GM12875 (cell line): ENCODE data around the gene TMEM179.

ENCODE experiments used
- H3K4me3 ChIP-seq: one replicate; pipeline ENCODE4 v1.5.1; 2011; ENCODE audit warnings: low read depth, low read length, control low read depth
- CTCF ChIP-seq: IDR thresholded peaks from 2 replicates; pipeline ENCODE4 v1.5.1; 2011; ENCODE audit warnings: low read depth, mild to moderate bottlenecking, control low read depth, inconsistent platforms, low read length, moderate library complexity, borderline replicate concordance; ENCODE audit not compliant: insufficient read depth

The TMEM179 gene

GRCh38 chr14:104549536-104550339 is 54.8 kb downstream of the TMEM179 start:
- no peak for TF ChIP-seq CTCF

DNA sequence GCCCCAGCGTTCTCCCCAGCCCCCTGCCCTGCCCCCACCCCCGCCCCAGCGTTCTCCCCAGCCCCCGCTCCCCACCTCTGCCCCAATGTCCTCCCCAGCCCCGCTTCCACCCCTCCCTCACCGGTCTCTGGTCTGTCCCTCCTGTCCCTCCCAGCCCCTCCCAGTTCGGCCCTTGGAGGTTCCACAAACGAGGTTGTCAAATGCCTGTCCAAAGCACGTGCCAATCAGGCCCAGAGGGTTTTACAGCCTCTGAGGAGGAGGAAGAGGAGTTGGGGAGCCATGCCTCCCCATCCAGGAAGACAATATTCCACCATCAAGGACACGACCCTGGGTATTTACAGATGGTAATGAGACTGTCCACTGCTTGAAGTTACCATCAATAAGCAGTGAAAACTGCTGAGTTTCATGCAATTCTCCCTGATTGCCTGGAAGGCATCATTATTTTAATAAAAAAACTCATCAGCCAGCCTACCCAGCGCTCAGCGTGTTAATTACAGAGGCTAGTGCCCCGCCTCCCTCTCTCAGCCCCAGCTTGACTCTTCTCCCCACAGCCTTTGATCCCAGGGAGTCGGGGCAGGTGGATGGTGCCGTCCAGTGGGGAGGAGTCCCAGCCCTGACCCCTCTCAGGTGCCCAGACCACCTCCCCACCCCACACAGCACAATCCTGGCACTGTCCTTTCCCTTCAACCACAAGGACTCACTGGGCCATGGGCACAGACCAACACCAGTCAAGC is 55.6 kb downstream of the TMEM179 start:
- H3K4me3 ChIP-seq, result no peak overlapping the region
- TF ChIP-seq CTCF, result no peak

More at GRCh38 chr14:104549536-104550339, 54.8 kb downstream of the TMEM179 start:
- no peak overlapping the region for H3K4me3 ChIP-seq

- no peak overlapping the region for H3K4me3 ChIP-seq
- no peak for TF ChIP-seq CTCF
Observed at GRCh38 chr14:104547998-104548700, 56.4 kb downstream of the TMEM179 start.

GRCh38 chr14:104547310-104547997 is 57.1 kb downstream of the TMEM179 start:
- TF ChIP-seq CTCF, result no peak
- H3K4me3 ChIP-seq, result no peak overlapping the region

GRCh38 chr14:104546591-104547309 is 57.8 kb downstream of the TMEM179 start:
- TF ChIP-seq CTCF, result no peak
- no peak overlapping the region for H3K4me3 ChIP-seq

DNA sequence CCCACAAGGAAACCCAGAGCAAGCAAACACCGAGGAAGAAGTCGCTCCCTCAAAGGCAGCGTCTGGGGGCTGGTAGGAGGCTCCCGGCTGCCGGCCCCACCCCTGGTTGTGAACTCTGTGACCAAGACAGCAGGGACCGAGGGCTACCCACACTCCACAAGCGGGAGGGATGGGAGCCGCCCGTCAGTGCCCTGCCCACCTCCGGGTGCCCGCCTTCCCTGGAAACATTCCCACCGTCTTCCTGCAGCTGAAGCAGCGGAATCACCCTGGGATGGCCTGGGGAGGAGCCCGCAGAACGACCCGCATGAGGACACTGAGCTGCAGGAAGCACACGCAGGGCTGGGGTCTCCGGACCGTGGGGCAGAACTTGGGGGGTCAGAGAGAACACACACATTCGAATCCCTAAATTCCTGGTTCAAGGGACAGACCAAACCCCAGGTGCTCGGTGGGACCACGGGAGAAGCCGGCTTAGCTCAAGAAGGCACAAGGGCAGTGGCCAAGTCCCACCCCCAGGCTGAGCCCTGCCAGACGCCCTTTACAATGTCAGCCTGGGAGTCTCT is 58.5 kb downstream of the TMEM179 start:
- no peak for TF ChIP-seq CTCF
- H3K4me3 ChIP-seq, result no peak overlapping the region
